ENCODE data around the gene LSM3.

Gene LSM3

DNA sequence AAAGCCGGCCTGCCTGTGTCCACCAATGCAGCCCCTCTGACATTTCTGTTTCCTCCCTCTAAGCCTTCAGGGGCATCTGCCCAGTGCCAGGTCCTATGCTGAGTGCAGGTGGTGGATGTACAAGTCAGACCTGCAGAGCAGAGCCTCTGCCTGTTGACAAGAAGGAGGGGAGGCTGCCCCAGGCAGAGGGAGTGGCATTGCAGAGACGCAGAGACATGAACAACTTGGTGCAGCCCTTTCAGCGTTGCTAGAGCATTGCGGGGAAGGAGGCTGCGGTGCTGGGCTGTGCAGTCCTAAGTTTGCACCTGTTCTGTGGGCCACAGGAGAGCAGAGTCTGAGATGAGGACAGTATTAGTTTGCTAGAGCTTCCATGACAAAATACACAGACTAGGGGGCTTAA lies 65.2 kb downstream of the LSM3 start:
- no peak for DNase-seq

DNA sequence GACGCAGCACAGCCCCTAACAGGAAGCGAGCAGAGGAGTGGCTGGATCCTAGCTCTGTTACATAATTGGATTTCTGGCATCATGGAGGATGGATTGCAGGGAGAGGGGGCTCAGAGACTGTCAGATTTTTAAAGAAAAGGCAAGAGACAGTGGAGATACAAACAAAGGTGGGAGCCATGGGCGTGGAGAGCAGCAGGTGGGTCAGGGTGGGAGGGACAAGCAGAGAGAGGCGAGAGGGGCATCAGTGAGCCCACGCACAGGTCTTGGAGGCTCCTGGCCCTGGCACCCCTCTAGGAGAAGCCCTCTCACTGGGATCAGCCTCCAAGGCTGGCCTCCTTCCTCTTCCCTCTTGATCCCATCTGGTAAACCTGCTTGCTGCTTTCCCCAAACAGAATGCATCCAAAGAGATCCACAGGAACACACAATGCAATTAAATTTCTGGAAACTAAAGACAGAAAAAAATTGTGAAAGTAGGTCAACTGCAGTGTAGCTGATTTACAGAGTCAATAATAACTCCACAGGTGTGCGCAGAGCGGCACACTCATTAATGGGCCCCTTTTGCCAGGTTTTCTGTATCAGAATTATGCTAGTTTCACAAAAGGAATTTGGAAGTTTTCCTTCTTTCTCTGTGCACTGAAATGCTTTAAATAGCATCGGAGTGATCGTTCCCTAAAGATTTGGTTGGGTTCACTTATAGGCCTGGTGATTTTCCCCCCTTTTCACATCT lies 66.1 kb downstream of the LSM3 start:
- no peak for DNase-seq

DNA sequence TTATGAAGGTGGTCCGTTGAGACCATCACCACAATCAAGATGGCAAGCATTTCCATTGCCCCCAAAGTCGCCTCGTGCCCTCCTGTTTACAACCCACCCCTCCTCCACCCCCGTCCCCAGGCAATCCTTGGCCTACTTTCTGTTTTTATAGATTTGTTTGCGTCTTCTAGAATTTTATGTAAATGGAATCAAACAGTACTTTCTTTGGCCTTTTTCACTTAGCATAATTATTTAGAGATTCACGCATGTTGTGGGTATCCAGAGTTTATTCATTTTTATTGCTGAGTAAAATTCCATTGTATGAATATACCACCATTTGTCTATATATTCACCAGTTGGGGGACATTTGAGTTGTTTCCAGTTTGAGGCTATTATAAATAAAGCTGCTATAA lies 66.6 kb downstream of the LSM3 start:
- no peak for DNase-seq

- DNase-seq = no peak
These were observed 67.2 kb downstream of the LSM3 start for GRCh38 chr3:14245822-14246221.

GRCh38 chr3:14246414-14246813 lies 67.8 kb downstream of the LSM3 start:
- DNase-seq = no peak

GRCh38 chr3:14248477-14248848 lies 69.8 kb downstream of the LSM3 start:
- DNase-seq = no peak

GRCh38 chr3:14248849-14249523 lies 70.4 kb downstream of the LSM3 start:
- no peak for DNase-seq
